Right forelimb (tissue), 1 donor: ENCODE measurements around the gene GPLD1.

Source experiments
- DNase-seq: peaks from one replicate; pipeline ENCODE4 v3.0.0-alpha.2; 2018

Gene GPLD1

GRCh38 chr6:24497254-24497970 lies 8.0 kb upstream of the GPLD1 start:
- no peak for DNase-seq

- DNase-seq = peak; percentile 85
These were observed 5.7 kb upstream of the GPLD1 start, which contains the start of gene ALDH5A1 for GRCh38 chr6:24494821-24495795. Gene ALDH5A1, plus strand, starts transcription at chr6:24494969. Its CDS starts 28 bp downstream, at chr6:24494997.

- no peak for DNase-seq
These were observed 4.8 kb upstream of the GPLD1 start for GRCh38 chr6:24493945-24494820.

GRCh38 chr6:24492475-24492874 lies 3.1 kb upstream of the GPLD1 start:
- DNase-seq = no peak

GRCh38 chr6:24490948-24491347 lies 1.6 kb upstream of the GPLD1 start:
- DNase-seq = no peak

GRCh38 chr6:24489881-24490280 lies 503 bp upstream of the GPLD1 start:
- no peak for DNase-seq

GRCh38 chr6:24486065-24486464 lies 3.3 kb downstream of the GPLD1 start:
- DNase-seq = no peak

- no peak for DNase-seq
These were observed 4.6 kb downstream of the GPLD1 start for GRCh38 chr6:24484657-24485323.

GRCh38 chr6:24481449-24481848 lies 7.9 kb downstream of the GPLD1 start:
- no peak for DNase-seq

GRCh38 chr6:24480705-24481104 lies 8.7 kb downstream of the GPLD1 start:
- DNase-seq = no peak

- DNase-seq = no peak
These were observed 10.5 kb downstream of the GPLD1 start for GRCh38 chr6:24478903-24479302.

GRCh38 chr6:24477070-24477469 lies 12.3 kb downstream of the GPLD1 start:
- DNase-seq = no peak

GRCh38 chr6:24476631-24477030 lies 12.7 kb downstream of the GPLD1 start:
- no peak for DNase-seq

- no peak for DNase-seq
These were observed 17.2 kb downstream of the GPLD1 start for GRCh38 chr6:24472181-24472580.

- DNase-seq = no peak
These were observed 19.6 kb downstream of the GPLD1 start for GRCh38 chr6:24469811-24470210.

GRCh38 chr6:24464253-24465038 lies 24.9 kb downstream of the GPLD1 start:
- no peak for DNase-seq

- no peak for DNase-seq
These were observed 28.4 kb downstream of the GPLD1 start for GRCh38 chr6:24460966-24461365.

GRCh38 chr6:24458941-24459340 lies 30.4 kb downstream of the GPLD1 start:
- DNase-seq = no peak

GRCh38 chr6:24458134-24458533 lies 31.2 kb downstream of the GPLD1 start:
- DNase-seq = no peak

- no peak for DNase-seq
These were observed 34.3 kb downstream of the GPLD1 start for GRCh38 chr6:24455061-24455460.

GRCh38 chr6:24454452-24454851 lies 34.9 kb downstream of the GPLD1 start:
- DNase-seq = no peak
